HEK293 (cell line): ENCODE results near the gene SHTN1.

Experiments
- CTCF ChIP-seq: fragments of 450-650 bp; formaldehyde crosslinking; IDR thresholded peaks from 2 replicates; pipeline ENCODE4 v1.5.1; 2016; ENCODE audit warnings: missing biosample characterization, missing genetic modification characterization
- GLIS1 ChIP-seq: fragments of 450-650 bp; formaldehyde crosslinking; IDR thresholded peaks from 2 replicates; pipeline ENCODE4 v1.5.1; 2016; ENCODE audit warnings: missing biosample characterization, missing genetic modification characterization
- MEIS1 ChIP-seq: sonication (generic); formaldehyde crosslinking; IDR thresholded peaks from 2 replicates; pipeline ENCODE4 v1.8.1; 2022; ENCODE audit warnings: missing genetic modification reagents, mild to moderate bottlenecking, borderline replicate concordance
- REST ChIP-seq: fragments of 450-650 bp; formaldehyde crosslinking; IDR thresholded peaks from 2 replicates; pipeline ENCODE4 v1.5.1; 2016; ENCODE audit warnings: missing biosample characterization, missing genetic modification characterization
- YY1 ChIP-seq: fragments of 450-650 bp; formaldehyde crosslinking; IDR thresholded peaks from 2 replicates; pipeline ENCODE4 v1.5.1; 2018; ENCODE audit warnings: missing biosample characterization, missing genetic modification characterization
- ZBTB48 ChIP-seq: fragments of 450-650 bp; formaldehyde crosslinking; IDR thresholded peaks from 2 replicates; pipeline ENCODE4 v1.5.1; 2016; ENCODE audit warnings: missing biosample characterization, missing genetic modification characterization
- ZEB2 ChIP-seq: fragments of 450-650 bp; formaldehyde crosslinking; IDR thresholded peaks from 2 replicates; pipeline ENCODE4 v1.5.1; 2016; ENCODE audit warnings: missing biosample characterization, missing genetic modification characterization
- ZFP3 ChIP-seq: fragments of 450-650 bp; formaldehyde crosslinking; IDR thresholded peaks from 2 replicates; pipeline ENCODE4 v1.5.1; 2016; ENCODE audit warnings: low read depth, missing biosample characterization, missing genetic modification characterization
- ZFP41 ChIP-seq: fragments of 450-650 bp; formaldehyde crosslinking; IDR thresholded peaks from 2 replicates; pipeline ENCODE4 v1.5.1; 2016; ENCODE audit warnings: missing biosample characterization, missing genetic modification characterization, borderline replicate concordance
- ZNF24 ChIP-seq: fragments of 450-650 bp; formaldehyde crosslinking; IDR thresholded peaks from 2 replicates; pipeline ENCODE4 v1.5.1; 2016; ENCODE audit warnings: missing biosample characterization, missing genetic modification characterization
- ZNF274 ChIP-seq, 2 experiments: fragments of 200-500 bp in 1 of 2; fragments of 450-650 bp in 1 of 2; sonication (Bioruptor generic) in 1 of 2; formaldehyde crosslinking in 1 of 2; IDR thresholded peaks; 2 replicates each; pipeline versions ENCODE4 v1.5.1 to v1.6.1; 2014 to 2016; ENCODE audit warnings: borderline replicate concordance in 1 of 2, inconsistent platforms in 1 of 2, low read length in 1 of 2, missing biosample characterization in 1 of 2, missing genetic modification characterization in 1 of 2
- TF ChIP-seq, protein P1 (sequence below): fragments of 450-650 bp; formaldehyde crosslinking; IDR thresholded peaks from 2 replicates; pipeline ENCODE4 v1.5.1; 2016; ENCODE audit warnings: missing biosample characterization, missing genetic modification characterization

- TF ChIP-seq ZBTB48 (no peak), CTCF (tag by site-specific recombination) (no peak), ZFP3 (tag by site-specific recombination) (no peak), REST (tag by site-specific recombination) (no peak), MEIS1 (CRISPR knock-in tag) (no peak), ZNF24 (tag by site-specific recombination) (no peak), ZEB2 (no peak), YY1 (tag by site-specific recombination) (no peak), ZFP41 (no peak), GLIS1 (tag by site-specific recombination) (no peak), ZNF274 (IDR thresholded peaks at IDR 0.05; ENCODE audit: low read length) (no peak), ZNF274 (tag by site-specific recombination; IDR thresholded peaks at IDR 0.05; ENCODE audit: borderline replicate concordance) (no peak)
- TF ChIP-seq, protein P1, sequence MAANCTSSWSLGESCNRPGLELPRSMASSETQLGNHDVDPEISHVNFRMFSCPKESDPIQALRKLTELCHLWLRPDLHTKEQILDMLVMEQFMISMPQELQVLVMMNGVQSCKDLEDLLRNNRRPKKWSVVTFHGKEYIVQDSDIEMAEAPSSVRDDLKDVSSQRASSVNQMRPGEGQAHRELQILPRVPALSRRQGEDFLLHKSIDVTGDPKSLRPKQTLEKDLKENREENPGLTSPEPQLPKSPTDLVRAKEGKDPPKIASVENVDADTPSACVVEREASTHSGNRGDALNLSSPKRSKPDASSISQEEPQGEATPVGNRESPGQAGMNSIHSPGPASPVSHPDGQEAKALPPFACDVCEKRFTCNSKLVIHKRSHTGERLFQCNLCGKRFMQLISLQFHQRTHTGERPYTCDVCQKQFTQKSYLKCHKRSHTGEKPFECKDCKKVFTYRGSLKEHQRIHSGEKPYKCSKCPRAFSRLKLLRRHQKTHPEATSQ (tag by site-specific recombination) = no peak
These were observed 173.2 kb downstream of the SHTN1 start for GRCh38 chr10:116831790-116832189.
